Liver (tissue), 9 donors: ENCODE measurements around the gene CNP. TPM values are rescaled to one million over a fixed set of nuclear protein-coding genes. Genes with fewer than 3 reads are reported as not detected.

Source experiments
- DNase-seq: peaks from one replicate; pipeline ENCODE4 v3.0.0-alpha.2; 2017; ENCODE audit warnings: low spot score
- H3K27ac ChIP-seq, 2 donors: one replicate each; pipeline ENCODE4 v1.7.0; 2013; ENCODE audit warnings: inconsistent platforms in 2 of 2, low read length in 2 of 2, control low read depth in 1 of 2, low read depth in 1 of 2, mild to moderate bottlenecking in 1 of 2
- H3K27me3 ChIP-seq, 4 donors: one replicate each; pipeline versions ENCODE4 v1.6.1 to v1.7.0; 2013; ENCODE audit warnings: low read length in 3 of 4, inconsistent platforms in 1 of 4, mild to moderate bottlenecking in 1 of 4, moderate library complexity in 1 of 4; ENCODE audit not compliant: control insufficient read depth in 4 of 4, insufficient read depth in 4 of 4
- H3K36me3 ChIP-seq, 4 donors: one replicate each; pipeline versions ENCODE4 v1.6.1 to v1.7.0; 2013; ENCODE audit warnings: low read length in 3 of 4, mild to moderate bottlenecking in 3 of 4, low read depth in 1 of 4, moderate library complexity in 1 of 4; ENCODE audit not compliant: control insufficient read depth in 4 of 4, insufficient read depth in 3 of 4
- H3K4me1 ChIP-seq, 4 donors: one replicate each; pipeline versions ENCODE4 v1.6.1 to v1.7.0; 2013; ENCODE audit warnings: low read length in 3 of 4, mild to moderate bottlenecking in 3 of 4, moderate library complexity in 1 of 4; ENCODE audit not compliant: control insufficient read depth in 4 of 4, insufficient read depth in 4 of 4
- H3K4me3 ChIP-seq, 3 donors: one replicate each; pipeline versions ENCODE4 v1.6.1 to v1.7.0; 2013; ENCODE audit warnings: low read length in 3 of 3, control low read depth in 1 of 3, low read depth in 1 of 3, mild to moderate bottlenecking in 1 of 3
- H3K9ac ChIP-seq, 2 donors: one replicate each; pipeline ENCODE4 v1.7.0; 2013; ENCODE audit warnings: low read length in 2 of 2, mild to moderate bottlenecking in 2 of 2, moderate library complexity in 2 of 2, control low read depth in 1 of 2, low read depth in 1 of 2
- H3K9me3 ChIP-seq, 4 donors: one replicate each; pipeline versions ENCODE4 v1.6.1 to v1.7.0; 2013; ENCODE audit warnings: low read length in 3 of 4; ENCODE audit not compliant: control insufficient read depth in 4 of 4
- ATF3 ChIP-seq: IDR thresholded peaks from 2 replicates; pipeline ENCODE4 v1.6.1; 2016; ENCODE audit warnings: antibody characterized with exemption
- EGR1 ChIP-seq, 2 donors: IDR thresholded peaks; 2 replicates each; pipeline ENCODE4 v1.6.1; 2016 to 2018; ENCODE audit warnings: antibody characterized with exemption in 2 of 2, low read depth in 2 of 2
- FOXA1 ChIP-seq: IDR thresholded peaks from 2 replicates; pipeline ENCODE4 v1.6.1; 2016; ENCODE audit warnings: antibody characterized with exemption
- FOXA2 ChIP-seq: IDR thresholded peaks from 2 replicates; pipeline ENCODE4 v1.6.1; 2016; ENCODE audit warnings: antibody characterized with exemption
- GABPA ChIP-seq, 2 donors: IDR thresholded peaks in 1 of 2; conservative IDR thresholded peaks in 1 of 2; 2 replicates each; pipeline ENCODE4 v1.6.1; 2016; ENCODE audit warnings: antibody characterized with exemption in 2 of 2, mild to moderate bottlenecking in 1 of 2, moderate library complexity in 1 of 2
- HNF4G ChIP-seq: IDR thresholded peaks from 2 replicates; pipeline ENCODE4 v1.6.1; 2016; ENCODE audit warnings: antibody characterized with exemption
- JUND ChIP-seq, 2 donors: IDR thresholded peaks; 2 replicates each; pipeline ENCODE4 v1.6.1; 2016; ENCODE audit warnings: antibody characterized with exemption in 2 of 2
- MAX ChIP-seq: IDR thresholded peaks from 2 replicates; pipeline ENCODE4 v1.6.1; 2016; ENCODE audit warnings: antibody characterized with exemption
- NR2F2 ChIP-seq: IDR thresholded peaks from 2 replicates; pipeline ENCODE4 v1.6.1; 2016; ENCODE audit warnings: antibody characterized with exemption
- RXRA ChIP-seq, 2 donors: IDR thresholded peaks; 2 replicates each; pipeline ENCODE4 v1.6.1; 2017 to 2018; ENCODE audit warnings: antibody characterized with exemption in 2 of 2, mild to moderate bottlenecking in 1 of 2
- SP1 ChIP-seq: IDR thresholded peaks from 2 replicates; pipeline ENCODE4 v1.6.1; 2018; ENCODE audit warnings: antibody characterized with exemption, mild to moderate bottlenecking
- YY1 ChIP-seq: IDR thresholded peaks from 2 replicates; pipeline ENCODE4 v1.6.1; 2016; ENCODE audit warnings: antibody characterized with exemption, mild to moderate bottlenecking
- WGBS: extraction: QIAGEN DNeasy Blood & Tissue Kit; methylation state at CpG from one replicate; pipeline ENCODE4 v1.1.7; 2013; 5-methylcytosine and 5-hydroxymethylcytosine counted together
- polyA plus RNA-seq, 2 donors: library from polyadenylated mRNA; stranded (reverse) in 1 of 2; unstranded in 1 of 2; fragments of 200-250 nt in 1 of 2; fragments of >200 nt in 1 of 2; fragmentation: Nextera tagmentation in 1 of 2; extraction: Ambion mirVana in 1 of 2; gene quantifications; one replicate each; pipeline versions ENCODE4 v1.2.1 to v1.2.3, GENCODE V29; 2013 to 2015
- total RNA-seq, 2 donors: library from RNA; depleted of rRNA; stranded (reverse); fragments of >200 nt; gene quantifications; one replicate each; pipeline ENCODE4 v1.2.3, GENCODE V29; 2014
- TF ChIP-seq, protein P1 (sequence below): IDR thresholded peaks from 2 replicates; pipeline ENCODE4 v1.6.1; 2016; ENCODE audit warnings: antibody characterized with exemption
- donor health status: healthy.
- donor health status: healthy.
- donor health status: healthy.
- donor health status: healthy.
- donor health status: healthy.

Gene CNP
- total and polyA plus RNA-seq, 4 donors: 25.3 to 38.3 (median 30.2) TPM

GRCh38 chr17:41973408-41973811, 6.8 kb downstream of the CNP start:
- DNase-seq: no peak
- no peak overlapping the region for H3K9ac ChIP-seq
- H3K4me1 ChIP-seq: peaks cover 11 to 55% (median 34%) of the 10 kb centered on the region in 4 donors

DNA sequence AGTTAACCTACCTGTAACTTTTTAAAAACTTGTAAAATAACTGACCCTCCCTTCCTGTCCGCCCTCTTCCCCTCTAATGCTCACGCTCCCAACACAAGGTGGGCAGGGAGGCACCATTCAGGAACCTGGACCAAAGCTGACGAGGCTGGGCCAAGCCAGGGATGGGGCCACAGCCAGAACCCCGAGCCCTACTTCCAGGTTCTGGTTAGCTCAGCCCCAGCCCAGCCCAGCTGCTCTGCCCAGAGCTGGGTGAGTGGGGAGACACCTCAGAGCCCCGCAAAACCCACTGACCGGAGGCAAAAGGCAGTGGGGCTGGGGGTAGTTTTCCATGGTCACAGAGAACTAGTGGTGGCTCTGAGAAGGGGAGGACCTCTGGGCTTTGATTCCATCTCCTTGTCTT, 7.4 kb downstream of the CNP start:
- no peak overlapping the region for H3K27ac ChIP-seq
- WGBS: 87% methylated on average over 6 of the region's 6 CpGs
- no peak overlapping the region for H3K9ac ChIP-seq
- H3K4me3 ChIP-seq: no peak overlapping the region
- H3K9me3 ChIP-seq: no peaks in the 10 kb centered on the region
- TF ChIP-seq ATF3 (no peak), JUND (IDR thresholded peaks at IDR 0.05) (no peak)
- H3K36me3 ChIP-seq: peaks cover 13 to 37% (median 30%) of the 10 kb centered on the region in 4 donors
- H3K4me1 ChIP-seq: peaks cover 11 to 50% (median 31%) of the 10 kb centered on the region in 4 donors
- H3K27me3 ChIP-seq: no peaks in the 10 kb centered on the region
- DNase-seq: no peak

More at GRCh38 chr17:41973408-41973811, 6.8 kb downstream of the CNP start:
- Histone ChIP-seq H3K36me3 (peaks cover 12 to 39% (median 32%) of the 10 kb centered on the region in 4 donors), H3K27me3 (no peaks in the 10 kb centered on the region), H3K27ac (peak overlapping the region; percentile 40 to 67), H3K9me3 (no peaks in the 10 kb centered on the region), H3K4me3 (no peak overlapping the region)
- TF ChIP-seq HNF4G (no peak), NR2F2 (no peak), MAX (no peak), JUND (IDR thresholded peaks at IDR 0.05) (no peak), YY1 (no peak), RXRA (IDR thresholded peaks at IDR 0.05) (no peak)
- WGBS: 81% methylated on average over 19 of the region's 19 CpGs

DNA sequence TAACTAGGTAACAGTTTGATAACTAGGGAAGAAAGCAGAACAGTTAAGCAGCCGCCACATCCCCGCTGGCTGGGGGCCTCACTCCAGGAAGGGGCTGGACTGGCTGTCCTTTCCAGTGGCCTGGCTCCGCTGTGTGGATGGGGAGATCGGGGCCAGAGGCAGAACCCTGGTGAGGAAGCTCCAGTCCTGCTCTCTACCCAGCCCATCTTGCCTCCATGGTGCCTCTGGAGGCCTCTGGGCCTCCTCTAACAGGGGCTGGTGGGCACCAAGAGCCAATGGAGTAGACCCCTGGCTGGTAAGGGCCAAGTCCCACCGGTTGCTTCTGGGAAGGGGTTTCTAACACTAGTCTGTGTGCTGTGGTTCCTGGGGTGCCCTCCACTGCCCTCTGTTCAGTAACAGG, 8.1 kb downstream of the CNP start:
- DNase-seq: no peak
- Histone ChIP-seq H3K27ac (no peak overlapping the region), H3K4me1 (peaks cover 11 to 47% (median 31%) of the 10 kb centered on the region in 4 donors), H3K9ac (no peak overlapping the region), H3K36me3 (peaks cover 13 to 37% (median 30%) of the 10 kb centered on the region in 4 donors), H3K27me3 (no peaks in the 10 kb centered on the region), H3K4me3 (no peak overlapping the region), H3K9me3 (no peaks in the 10 kb centered on the region)
- WGBS: 96% methylated on average over 5 of the region's 5 CpGs
- TF ChIP-seq RXRA (IDR thresholded peaks at IDR 0.05) (no peak), SP1 (no peak), EGR1 (IDR thresholded peaks at IDR 0.05; ENCODE audit: low read depth in 2 of 2) (no peak), MAX (no peak), FOXA1 (no peak)

- Histone ChIP-seq H3K27me3 (no peaks in the 10 kb centered on the region), H3K4me3 (no peak overlapping the region), H3K27ac (peak overlapping the region; percentile 62 to 64), H3K4me1 (peaks cover 11 to 47% (median 31%) of the 10 kb centered on the region in 4 donors), H3K9me3 (no peaks in the 10 kb centered on the region), H3K36me3 (peaks cover 16 to 37% (median 31%) of the 10 kb centered on the region in 4 donors), H3K9ac (no peak overlapping the region)
- no peak for DNase-seq
- 94% methylated on average over 9 of the region's 9 CpGs for WGBS
- TF ChIP-seq SP1 (no peak), YY1 (no peak), FOXA1 (no peak), FOXA2 (no peak), GABPA (IDR thresholded peaks at IDR 0.05 in 1 of 2, conservative IDR thresholded peaks at IDR 0.05 in 1 of 2) (no peak), JUND (IDR thresholded peaks at IDR 0.05) (no peak), HNF4G (no peak), ATF3 (no peak), NR2F2 (no peak), MAX (no peak)
- TF ChIP-seq, protein P1, sequence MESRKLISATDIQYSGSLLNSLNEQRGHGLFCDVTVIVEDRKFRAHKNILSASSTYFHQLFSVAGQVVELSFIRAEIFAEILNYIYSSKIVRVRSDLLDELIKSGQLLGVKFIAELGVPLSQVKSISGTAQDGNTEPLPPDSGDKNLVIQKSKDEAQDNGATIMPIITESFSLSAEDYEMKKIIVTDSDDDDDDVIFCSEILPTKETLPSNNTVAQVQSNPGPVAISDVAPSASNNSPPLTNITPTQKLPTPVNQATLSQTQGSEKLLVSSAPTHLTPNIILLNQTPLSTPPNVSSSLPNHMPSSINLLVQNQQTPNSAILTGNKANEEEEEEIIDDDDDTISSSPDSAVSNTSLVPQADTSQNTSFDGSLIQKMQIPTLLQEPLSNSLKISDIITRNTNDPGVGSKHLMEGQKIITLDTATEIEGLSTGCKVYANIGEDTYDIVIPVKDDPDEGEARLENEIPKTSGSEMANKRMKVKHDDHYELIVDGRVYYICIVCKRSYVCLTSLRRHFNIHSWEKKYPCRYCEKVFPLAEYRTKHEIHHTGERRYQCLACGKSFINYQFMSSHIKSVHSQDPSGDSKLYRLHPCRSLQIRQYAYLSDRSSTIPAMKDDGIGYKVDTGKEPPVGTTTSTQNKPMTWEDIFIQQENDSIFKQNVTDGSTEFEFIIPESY: no peak
Measured at GRCh38 chr17:41975099-41976083, 8.8 kb downstream of the CNP start.
